ENCODE data around the gene AGRN.
"Not testable (repeated sequence)": the region's sequence is repeated elsewhere in the genome, so short reads cannot be mapped to it uniquely, and the experiment has no call there.

AGRN gene

DNA sequence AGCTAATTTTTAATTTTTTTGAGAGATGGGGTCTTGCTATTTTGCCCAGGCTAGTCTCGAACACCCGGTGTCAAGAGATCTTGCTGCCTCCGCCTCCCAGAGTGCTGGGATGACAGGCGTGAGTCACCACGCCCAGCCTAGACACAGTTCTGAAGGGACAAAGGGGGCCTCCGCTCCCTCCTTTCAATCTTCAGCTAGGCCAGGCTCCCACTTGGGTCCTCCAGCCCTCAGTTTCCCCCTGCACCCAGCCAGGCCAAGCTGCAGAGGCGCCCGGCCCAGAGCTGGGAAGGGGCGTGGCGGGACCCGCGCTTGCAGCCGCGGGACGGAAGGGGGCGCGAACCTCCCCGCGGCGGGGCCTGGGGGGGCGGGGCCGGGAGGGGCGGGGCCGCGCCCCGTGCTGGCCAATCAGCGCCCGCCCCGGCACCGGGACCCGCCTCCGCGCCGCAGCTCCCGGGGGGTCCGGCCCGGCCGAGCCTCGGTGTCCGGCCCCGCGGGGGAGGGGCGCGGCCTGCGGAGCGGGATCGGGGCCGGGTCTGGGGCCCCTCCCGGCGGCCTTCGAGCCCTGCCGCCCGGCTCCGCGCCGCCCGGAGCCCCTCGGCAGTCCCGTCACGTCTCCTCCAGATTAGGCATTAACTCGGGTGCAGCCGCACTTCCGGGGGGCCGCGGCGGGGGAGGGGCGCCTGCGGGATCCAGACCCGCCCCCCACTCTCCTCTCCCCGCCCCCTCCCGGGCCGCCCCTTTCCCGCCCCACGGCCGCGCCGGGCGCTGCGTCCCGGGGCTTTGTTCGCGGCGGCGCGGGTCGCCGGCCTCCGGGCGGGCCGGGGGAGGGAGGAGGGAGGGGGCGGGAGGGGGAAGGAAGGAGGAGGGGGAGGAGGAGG is 559 bp upstream of the AGRN start:
- Mint-ChIP-seq H3K27ac (no peak overlapping the region), H3K9me3 (no peaks in the 10 kb centered on the region), H3K36me3 (no peaks in the 10 kb centered on the region), H3K4me3 (peak overlapping the region; percentile 61), H3K27me3 (peaks cover 19% of the 10 kb centered on the region), H3K4me1 (peaks cover 24% of the 10 kb centered on the region)
- peak; percentile 91 for ATAC-seq

DNA sequence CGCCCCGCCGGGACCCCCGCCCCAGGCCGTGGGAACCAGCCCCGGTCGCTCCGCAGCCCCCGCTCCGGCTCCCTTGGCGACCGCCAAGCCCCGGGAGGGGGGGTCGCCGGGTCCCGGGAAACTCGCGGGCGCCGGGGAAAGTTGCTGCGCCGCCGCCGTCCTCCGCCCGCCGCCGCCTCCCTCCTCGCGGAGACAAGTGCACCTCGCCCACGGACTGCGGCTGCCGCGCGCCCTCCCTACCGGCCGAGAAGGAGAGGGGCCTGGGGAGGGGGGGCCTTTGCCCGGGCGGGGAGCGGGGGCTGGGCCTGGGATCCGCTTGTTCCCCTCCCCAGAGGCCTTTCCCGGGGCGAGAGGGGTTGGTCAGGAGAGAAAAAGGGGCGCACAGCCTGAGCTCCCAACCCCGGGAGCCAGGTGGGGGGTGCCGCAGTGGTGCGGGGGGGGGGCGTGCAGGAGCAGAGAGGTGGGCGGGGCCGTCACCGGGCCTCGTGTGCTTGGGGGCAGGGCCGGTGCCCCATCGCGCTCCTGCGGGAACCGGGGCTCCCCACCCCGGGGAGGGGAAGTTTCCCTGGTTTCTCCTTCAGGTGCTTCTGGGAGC is 592 bp downstream of the AGRN start:
- no peak overlapping the region for H3K27ac Mint-ChIP-seq
- H3K36me3 Mint-ChIP-seq, result no peaks in the 10 kb centered on the region
- no peaks in the 10 kb centered on the region for H3K9me3 Mint-ChIP-seq
- peaks cover 19% of the 10 kb centered on the region for H3K27me3 Mint-ChIP-seq
- ATAC-seq, result peak; percentile 14
- peak overlapping the region; percentile 68 for H3K4me3 Mint-ChIP-seq
- peaks cover 15% of the 10 kb centered on the region for H3K4me1 Mint-ChIP-seq

DNA sequence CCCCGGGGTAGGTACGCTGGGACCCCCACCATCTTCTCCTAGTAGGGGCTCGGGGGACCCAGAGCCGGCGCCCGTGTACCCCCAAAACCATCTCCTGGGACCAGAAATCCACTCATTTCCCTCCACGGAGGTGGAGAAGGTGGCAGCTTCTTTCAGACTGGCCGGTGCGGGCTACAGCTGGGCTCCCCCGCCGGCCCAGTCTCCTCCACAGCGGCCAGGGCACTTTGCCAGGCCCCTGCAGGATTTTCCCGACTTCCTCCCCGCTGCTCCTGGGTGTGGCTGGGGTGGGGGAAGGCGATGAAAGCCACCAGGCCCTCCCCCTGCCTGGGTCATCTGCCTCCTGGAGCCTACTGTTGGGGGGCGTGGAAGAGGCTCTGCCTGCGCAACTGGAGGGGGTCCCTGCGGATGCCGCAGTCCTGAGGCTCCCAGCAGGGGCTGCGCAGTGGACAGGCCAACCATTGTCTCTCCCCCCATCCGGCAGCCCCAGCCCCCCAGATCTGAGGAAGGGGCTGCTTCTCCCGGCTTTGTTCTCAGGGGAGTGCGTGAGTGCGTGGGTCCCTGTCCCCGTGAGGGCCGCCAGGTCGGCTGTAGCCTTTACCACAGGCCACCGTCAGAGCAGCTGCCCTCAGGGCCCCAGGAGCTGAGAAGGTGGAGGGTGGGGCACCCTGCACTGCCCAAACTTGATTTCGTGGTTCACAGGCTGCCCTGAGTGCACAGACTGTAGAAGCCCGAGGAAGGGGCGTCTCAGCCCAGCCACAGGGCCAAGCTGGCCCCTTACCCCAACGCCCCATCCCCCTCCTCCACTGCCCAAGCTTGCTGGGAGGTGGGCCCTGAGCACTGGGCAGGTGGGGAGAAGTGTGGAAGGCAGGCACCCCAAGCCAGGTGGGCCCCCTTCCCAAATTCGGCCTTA is 1.3 kb downstream of the AGRN start:
- Mint-ChIP-seq H3K27me3 (peaks cover 25% of the 10 kb centered on the region), H3K27ac (no peak overlapping the region), H3K9me3 (no peaks in the 10 kb centered on the region), H3K36me3 (no peaks in the 10 kb centered on the region), H3K4me1 (peaks cover 15% of the 10 kb centered on the region), H3K4me3 (peak overlapping the region; percentile 68)
- no peak for ATAC-seq

DNA sequence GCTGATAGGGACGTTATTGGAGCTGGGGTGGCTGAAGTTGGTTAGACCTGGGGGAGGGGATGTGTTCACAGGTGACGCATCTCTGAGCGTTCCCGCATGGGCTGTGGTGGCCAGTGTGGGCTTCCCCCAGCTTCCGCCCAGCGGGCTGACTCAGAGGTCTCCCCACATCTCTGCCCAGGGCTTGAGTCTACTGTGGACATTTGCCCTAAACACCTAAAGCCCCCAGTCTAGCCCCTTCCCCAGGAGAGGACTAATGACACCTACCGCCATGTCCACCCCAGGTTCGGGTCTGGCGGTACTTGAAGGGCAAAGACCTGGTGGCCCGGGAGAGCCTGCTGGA is 2.0 kb downstream of the AGRN start:
- no peak overlapping the region for H3K4me3 Mint-ChIP-seq

DNA sequence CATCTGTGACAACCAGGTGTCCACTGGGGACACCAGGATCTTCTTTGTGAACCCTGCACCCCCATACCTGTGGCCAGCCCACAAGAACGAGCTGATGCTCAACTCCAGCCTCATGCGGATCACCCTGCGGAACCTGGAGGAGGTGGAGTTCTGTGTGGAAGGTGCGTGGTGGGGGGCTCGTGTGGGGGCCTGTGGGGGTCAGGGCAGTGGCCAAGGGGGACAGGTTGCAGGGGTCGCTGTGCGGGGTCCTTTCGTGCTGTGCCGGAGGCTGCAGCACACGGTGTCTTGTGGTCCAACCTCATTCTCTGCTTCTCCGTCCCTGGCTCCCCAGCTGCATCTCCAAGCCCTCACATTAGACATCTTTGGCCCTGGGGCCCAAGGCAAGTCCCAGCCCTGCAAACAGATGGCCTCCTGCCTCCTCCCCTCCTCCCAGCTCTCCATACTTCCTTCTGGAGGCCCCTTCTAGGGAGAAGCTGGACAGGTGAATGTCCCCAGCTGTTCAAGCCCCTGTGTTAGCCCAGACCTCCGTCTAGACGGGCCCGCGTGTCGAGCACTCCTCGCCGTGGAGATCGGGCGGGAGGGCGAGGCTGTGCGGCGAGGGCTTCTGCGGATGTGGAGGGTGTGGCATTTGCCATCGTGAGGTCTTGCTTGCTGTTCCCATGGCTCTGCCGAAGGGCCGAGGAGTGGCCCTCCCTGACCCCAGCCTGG is 2.5 kb downstream of the AGRN start:
- Mint-ChIP-seq H3K27ac (no peak overlapping the region), H3K9me3 (no peaks in the 10 kb centered on the region), H3K27me3 (peaks cover 32% of the 10 kb centered on the region), H3K36me3 (no peaks in the 10 kb centered on the region), H3K4me3 (no peak overlapping the region), H3K4me1 (peaks cover 10% of the 10 kb centered on the region)
- ATAC-seq, result no peak

More for the DNA sequence above, 2.0 kb downstream of the AGRN start:
- Mint-ChIP-seq H3K36me3 (no peaks in the 10 kb centered on the region), H3K4me1 (peaks cover 15% of the 10 kb centered on the region), H3K27me3 (peaks cover 27% of the 10 kb centered on the region), H3K27ac (no peak overlapping the region), H3K9me3 (no peaks in the 10 kb centered on the region)
- ATAC-seq, result no peak

DNA sequence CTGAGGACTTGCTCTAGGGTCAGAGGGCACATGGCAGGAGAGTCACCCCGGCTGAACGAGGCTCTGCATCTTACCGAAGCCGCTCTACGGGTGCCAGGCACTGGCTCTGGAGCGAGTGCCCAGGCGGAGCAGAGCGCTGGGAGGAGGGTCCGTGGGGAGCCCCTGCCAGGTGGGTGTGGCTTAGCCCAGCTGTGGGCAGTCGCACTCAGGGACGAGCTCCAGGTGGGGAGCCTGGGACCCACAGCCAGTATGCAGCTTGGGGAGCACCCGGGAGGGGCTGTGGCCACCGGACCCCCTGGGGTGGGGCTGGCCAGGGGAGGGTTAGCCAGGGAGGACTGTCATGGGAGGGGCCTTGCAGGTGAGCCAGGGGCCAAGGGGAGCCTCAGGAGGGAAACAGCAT is 3.8 kb downstream of the AGRN start:
- Mint-ChIP-seq H3K9me3 (no peaks in the 10 kb centered on the region), H3K27ac (no peak overlapping the region), H3K4me3 (no peak overlapping the region), H3K27me3 (peaks cover 35% of the 10 kb centered on the region), H3K36me3 (no peaks in the 10 kb centered on the region), H3K4me1 (peaks cover 10% of the 10 kb centered on the region)
- ATAC-seq, result no peak

DNA sequence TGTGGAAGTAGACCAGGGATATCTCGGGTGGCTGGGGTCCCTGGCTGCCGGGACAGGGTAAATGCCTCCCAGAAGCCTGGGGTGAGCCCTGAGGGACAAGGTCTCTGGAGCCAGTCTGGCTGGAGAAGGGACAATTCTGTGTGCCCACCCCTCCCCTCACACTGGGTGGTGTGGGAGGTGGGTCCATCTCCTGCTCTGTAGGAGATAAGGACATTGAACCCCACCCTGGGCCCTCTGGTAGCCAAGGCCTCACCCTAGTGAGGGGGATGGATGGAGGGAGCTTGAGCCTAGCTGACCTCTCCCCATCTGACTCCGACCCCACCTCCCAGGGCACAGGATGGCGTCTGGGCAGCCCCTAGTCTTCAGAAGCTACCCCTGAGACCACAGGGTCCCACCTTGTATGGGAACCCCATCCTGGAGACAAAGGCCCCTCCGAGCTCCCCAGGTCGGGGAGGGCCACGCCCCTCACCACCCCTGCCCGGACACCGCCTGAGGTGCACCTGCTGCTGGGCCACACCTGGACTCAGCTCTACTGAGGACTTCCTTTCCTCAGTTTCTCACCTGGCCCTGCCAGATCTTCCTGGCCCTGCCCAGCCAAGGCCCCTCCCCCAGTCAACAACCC is 4.3 kb downstream of the AGRN start:
- no peak overlapping the region for H3K4me3 Mint-ChIP-seq
- no peak overlapping the region for H3K27ac Mint-ChIP-seq
- H3K36me3 Mint-ChIP-seq, result no peaks in the 10 kb centered on the region
- H3K4me1 Mint-ChIP-seq, result peaks cover 10% of the 10 kb centered on the region
- H3K9me3 Mint-ChIP-seq, result no peaks in the 10 kb centered on the region
- no peak for ATAC-seq
- peaks cover 35% of the 10 kb centered on the region for H3K27me3 Mint-ChIP-seq

DNA sequence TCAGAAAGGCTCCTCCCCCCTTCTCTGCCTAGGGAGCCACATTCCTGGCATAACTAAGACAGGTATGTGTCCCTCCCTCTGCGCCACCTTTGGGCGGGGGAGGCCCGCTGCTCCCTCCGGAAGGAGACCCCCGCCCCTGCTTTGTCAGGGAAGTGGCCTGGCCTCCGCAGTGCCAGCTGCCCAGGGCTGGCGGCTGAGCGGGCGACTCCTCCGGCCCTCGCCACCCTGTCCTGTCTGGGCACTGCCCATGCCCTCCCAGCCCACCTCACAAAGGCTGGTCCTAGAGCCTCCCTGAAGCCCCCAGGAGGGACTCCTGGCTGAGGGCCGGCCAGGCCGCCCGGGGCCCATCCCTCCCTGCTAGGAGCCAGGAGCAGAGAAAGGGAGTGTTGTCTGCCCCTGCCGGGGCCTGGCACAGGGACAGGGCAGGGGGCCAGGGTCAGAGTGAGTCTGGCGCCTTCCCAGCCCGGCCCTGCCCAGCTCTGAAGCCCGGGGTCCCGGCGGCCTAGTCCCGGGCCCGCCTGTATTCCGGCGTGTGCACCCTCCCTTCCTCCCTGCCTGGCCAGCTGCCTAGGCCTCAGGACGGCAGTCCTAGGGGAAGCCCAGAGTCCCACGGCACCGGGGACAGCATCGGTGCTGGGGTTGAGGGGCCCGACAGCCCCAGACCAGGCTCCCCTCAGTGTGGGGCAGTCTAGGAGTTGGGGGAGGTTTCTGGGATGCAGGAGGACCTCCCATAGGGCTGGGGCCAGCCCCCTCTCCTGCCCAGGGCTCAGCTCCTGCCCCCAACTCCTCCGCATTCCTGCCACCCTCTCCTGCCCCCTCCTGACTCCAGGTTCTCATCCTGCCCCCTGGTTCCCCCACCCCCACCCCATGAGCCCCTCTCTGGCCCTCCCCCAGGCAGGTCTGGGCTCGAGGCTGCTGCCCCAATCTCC is 5.1 kb downstream of the AGRN start:
- Mint-ChIP-seq H3K4me1 (peaks cover 10% of the 10 kb centered on the region), H3K27me3 (peaks cover 35% of the 10 kb centered on the region), H3K9me3 (no peaks in the 10 kb centered on the region), H3K27ac (no peak overlapping the region), H3K36me3 (no peaks in the 10 kb centered on the region), H3K4me3 (no peak overlapping the region)
- no peak for ATAC-seq

DNA sequence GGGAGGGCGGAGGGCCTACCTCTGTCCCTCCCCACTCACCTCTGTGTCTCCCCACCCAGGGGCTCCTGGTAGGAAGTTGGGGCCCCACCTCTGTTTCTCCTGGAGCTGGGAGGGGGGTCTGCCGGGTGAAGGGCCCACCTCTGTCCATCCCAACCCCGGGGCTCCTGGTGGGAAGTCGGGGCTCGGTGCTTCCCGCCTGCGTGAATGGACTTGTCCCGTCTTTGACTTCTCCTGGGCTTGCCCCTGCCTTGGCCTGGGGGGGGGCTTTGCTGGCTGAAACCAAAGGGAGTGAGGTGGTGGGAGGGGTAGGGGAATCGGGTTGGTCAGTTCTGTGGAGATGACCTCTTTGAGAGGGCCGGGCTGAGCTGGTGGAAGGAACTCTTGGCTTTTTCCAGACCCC is 5.8 kb downstream of the AGRN start:
- no peaks in the 10 kb centered on the region for H3K36me3 Mint-ChIP-seq
- peaks cover 10% of the 10 kb centered on the region for H3K4me1 Mint-ChIP-seq
- peaks cover 35% of the 10 kb centered on the region for H3K27me3 Mint-ChIP-seq
- ATAC-seq, result no peak
- H3K4me3 Mint-ChIP-seq, result no peak overlapping the region
- H3K27ac Mint-ChIP-seq, result no peak overlapping the region
- no peaks in the 10 kb centered on the region for H3K9me3 Mint-ChIP-seq

DNA sequence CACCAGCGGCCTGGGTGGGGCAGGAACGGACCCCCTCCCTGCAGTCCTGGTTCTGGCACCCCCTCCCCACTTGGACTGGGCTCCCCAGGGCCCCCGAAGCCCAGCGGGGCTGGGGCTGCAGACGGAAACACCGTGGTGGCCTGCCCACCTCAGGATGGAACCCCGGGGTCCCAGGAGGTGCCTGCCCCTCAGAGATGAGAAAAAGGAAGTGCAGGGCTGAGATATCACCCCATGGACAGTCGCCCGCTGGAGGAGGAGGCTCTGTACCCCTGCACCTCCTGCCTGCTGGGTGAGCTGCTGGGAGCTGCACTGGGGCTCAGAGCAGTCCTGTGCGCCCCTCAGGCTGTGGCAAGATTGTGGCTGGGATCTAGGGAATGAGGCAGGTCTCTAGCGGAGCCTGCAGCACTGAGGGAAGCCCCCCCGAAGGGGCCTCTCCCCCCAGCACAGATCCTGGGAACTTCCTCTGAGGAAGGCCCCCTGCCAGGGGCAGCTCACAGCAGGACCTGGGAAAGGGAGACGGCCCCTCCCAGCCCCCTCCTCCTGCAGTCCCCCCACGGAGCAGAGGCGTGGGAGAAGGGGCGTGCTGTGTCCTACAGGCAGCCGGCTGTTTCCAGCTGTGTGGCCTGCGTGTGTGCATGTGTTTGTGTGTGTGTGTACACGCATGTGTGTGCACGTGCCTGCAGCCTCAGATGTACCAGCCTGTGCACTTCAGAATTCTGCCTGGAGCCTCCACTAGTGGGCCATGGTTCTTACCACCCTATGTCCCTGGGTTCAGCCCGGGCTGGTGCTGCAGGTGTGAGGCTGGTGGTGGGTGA is 6.9 kb downstream of the AGRN start:
- Mint-ChIP-seq H3K9me3 (no peaks in the 10 kb centered on the region), H3K27me3 (peaks cover 35% of the 10 kb centered on the region), H3K27ac (no peak overlapping the region), H3K4me3 (no peak overlapping the region), H3K36me3 (no peaks in the 10 kb centered on the region), H3K4me1 (peaks cover 10% of the 10 kb centered on the region)
- peak; percentile 11 for ATAC-seq

DNA sequence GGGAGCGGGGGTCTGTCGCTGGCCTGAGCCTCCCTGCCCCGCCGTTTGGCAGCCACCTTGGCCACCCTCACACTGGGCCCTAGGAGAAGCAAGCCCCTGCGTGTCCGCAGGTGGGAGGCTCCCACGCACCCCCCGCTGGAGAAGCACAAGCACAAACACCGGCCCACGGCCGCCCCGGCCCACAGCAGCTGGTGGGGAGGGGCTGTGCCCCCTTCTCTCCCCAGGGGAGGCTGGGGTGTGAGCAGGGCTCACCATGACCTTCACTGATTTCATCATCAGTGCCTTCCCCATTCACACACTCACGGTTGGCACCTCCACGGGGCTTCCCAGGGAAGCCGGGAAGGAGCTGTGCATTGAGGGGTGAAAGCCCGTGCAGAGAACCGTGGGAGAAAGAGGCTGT is 7.9 kb downstream of the AGRN start:
- Mint-ChIP-seq H3K27me3 (peaks cover 25% of the 10 kb centered on the region), H3K27ac (no peak overlapping the region), H3K4me1 (peaks cover under 1% of the 10 kb centered on the region), H3K4me3 (no peak overlapping the region), H3K36me3 (no peaks in the 10 kb centered on the region), H3K9me3 (no peaks in the 10 kb centered on the region)
- ATAC-seq, result no peak

DNA sequence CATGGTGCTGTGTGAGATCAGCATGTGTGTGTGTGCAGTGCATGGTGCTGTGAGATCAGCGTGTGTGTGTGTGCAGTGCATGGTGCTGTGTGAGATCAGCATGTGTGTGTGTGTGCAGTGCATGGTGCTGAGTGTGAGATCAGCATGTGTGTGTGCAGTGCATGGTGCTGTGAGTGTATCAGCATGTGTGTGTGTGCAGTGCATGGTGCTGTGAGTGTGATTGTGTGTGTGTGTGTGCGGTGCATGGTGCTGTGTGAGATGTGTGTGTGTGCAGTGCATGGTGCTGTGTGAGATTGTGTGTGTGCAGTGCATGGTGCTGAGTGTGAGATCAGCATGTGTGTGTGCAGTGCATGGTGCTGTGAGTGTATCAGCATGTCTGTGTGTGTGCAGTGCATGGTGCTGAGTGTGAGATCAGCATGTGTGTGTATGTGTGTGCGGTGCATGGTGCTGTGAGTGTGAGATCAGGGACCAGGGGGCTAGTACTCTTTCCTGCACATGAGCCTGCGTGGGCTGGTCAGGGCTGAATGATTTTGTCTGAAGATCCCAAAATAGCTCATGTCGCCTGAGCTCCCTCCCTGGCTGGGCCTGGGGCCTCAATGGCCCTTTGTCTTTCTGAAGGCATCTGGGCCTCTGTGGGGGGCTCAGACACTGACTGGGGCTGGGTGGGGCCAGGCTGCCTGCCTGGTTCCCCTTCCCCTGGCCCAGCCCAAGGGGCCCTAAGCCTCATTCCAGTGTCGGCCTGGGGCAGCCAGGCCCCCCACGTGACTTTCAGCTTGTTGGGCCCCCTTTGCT is 11.1 kb downstream of the AGRN start:
- H3K9me3 Mint-ChIP-seq, H3K27ac Mint-ChIP-seq, ATAC-seq, H3K36me3 Mint-ChIP-seq, H3K4me3 Mint-ChIP-seq: not testable (repeated sequence)
- H3K27me3 Mint-ChIP-seq, result peaks cover 22% of the 10 kb centered on the region
- H3K4me1 Mint-ChIP-seq, result peaks cover 15% of the 10 kb centered on the region

Data from stimulated activated memory B cell treated with anti-CD40 and anti-IgM and Interleukin-4, amounts not matched to agents 10 μg/mL and 1 μg/mL and 100 μg/mL, for 72 hours (primary cell).